Esophagus (tissue), 2 donors: Measurements from ENCODE around the gene FOXK1. TPM values are rescaled to one million over a fixed set of nuclear protein-coding genes. Genes with fewer than 3 reads are reported as not detected.

Experiments
- H3K27ac ChIP-seq, 2 donors: one replicate each; pipeline ENCODE4 v1.5.1; 2013; ENCODE audit warnings: low read depth in 2 of 2, mild to moderate bottlenecking in 2 of 2, inconsistent platforms in 1 of 2, low read length in 1 of 2, moderate library complexity in 1 of 2
- H3K27me3 ChIP-seq, 2 donors: one replicate each; pipeline ENCODE4 v1.6.1; 2013; ENCODE audit warnings: low read length in 2 of 2, control low read depth in 1 of 2, mild to moderate bottlenecking in 1 of 2; ENCODE audit not compliant: insufficient read depth in 2 of 2, control insufficient read depth in 1 of 2
- H3K36me3 ChIP-seq, 2 donors: one replicate each; pipeline ENCODE4 v1.6.1; 2013; ENCODE audit warnings: low read length in 1 of 2; ENCODE audit not compliant: control insufficient read depth in 2 of 2, insufficient read depth in 2 of 2
- H3K4me1 ChIP-seq, 2 donors: one replicate each; pipeline ENCODE4 v1.6.1; 2013; ENCODE audit warnings: low read length in 1 of 2; ENCODE audit not compliant: control insufficient read depth in 2 of 2, insufficient read depth in 2 of 2
- H3K4me3 ChIP-seq, 2 donors: one replicate each; pipeline ENCODE4 v1.5.1; 2013; ENCODE audit warnings: low read length in 2 of 2, mild to moderate bottlenecking in 2 of 2, low read depth in 1 of 2, moderate library complexity in 1 of 2
- H3K9me3 ChIP-seq, 2 donors: one replicate each; pipeline ENCODE4 v1.6.1; 2013; ENCODE audit warnings: mild to moderate bottlenecking in 2 of 2, low read depth in 1 of 2, low read length in 1 of 2, moderate library complexity in 1 of 2; ENCODE audit not compliant: control insufficient read depth in 2 of 2, insufficient read depth in 1 of 2
- WGBS, 2 donors: extraction: QIAGEN DNeasy Blood & Tissue Kit; methylation state at CpG; one replicate each; pipeline ENCODE4 v1.1.7; 2013; 5-methylcytosine and 5-hydroxymethylcytosine counted together
- polyA plus RNA-seq, 2 donors: library from polyadenylated mRNA; stranded (reverse); fragments of 200-250 nt; gene quantifications; one replicate each; pipeline ENCODE4 v1.2.3, GENCODE V29; 2013
- donor health status: healthy with polysubstance abuse.
- donor health status: Bipolar disorder and iron deficiency.

The FOXK1 gene
- polyA plus RNA-seq, 2 donors: 3.9 to 7.1 TPM

DNA sequence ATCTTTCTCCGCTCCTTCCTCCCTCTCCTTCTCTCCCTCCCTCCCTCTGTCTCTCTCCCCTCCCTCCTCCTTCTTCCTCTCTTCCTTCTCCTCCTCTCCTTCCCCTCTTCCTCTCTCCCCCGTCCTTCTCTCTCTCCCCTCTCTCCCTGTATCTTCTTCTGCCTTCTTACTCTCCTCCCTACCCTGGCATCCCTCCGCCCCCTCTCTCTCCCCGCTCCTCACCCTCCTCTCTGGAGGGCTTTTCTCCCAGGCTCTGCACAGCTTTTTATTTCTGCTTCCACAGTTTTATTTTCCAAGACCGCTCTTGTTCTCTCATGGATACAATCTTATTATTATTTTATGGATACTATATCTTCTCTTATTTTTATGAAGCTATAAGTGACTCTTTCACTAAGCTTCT is 125.9 kb downstream of the FOXK1 start:
- Histone ChIP-seq H3K27ac (no peak overlapping the region), H3K4me3 (no peak overlapping the region), H3K9me3 (no peaks in the 10 kb centered on the region), H3K27me3 (no peaks in the 10 kb centered on the region), H3K36me3 (no peaks in the 10 kb centered on the region), H3K4me1 (no peaks in the 10 kb centered on the region)
- WGBS, 2 donors: 46 to 55% methylated on average over 5 of the region's 5 CpGs

DNA sequence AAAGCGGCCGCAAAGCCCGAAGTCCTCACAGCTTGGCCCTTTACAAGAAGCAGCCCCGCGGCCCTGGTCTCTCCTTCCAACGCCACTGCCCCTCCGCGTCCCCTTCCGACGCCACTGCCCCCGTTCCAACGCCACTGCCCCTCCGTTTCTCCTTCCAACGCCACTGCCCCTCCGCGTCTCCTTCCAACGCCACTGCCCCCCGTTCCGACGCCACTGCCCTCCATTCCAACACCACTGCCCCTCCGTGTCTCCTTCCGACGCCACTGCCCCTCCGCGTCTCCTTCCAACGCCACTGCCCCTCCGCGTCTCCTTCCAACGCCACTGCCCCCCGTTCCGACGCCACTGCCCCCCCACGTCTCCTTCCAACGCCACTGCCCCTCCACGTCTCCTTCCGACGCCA is 126.5 kb downstream of the FOXK1 start:
- 83 to 86% methylated on average over 37 of the region's 37 CpGs for WGBS, 2 donors
- H3K4me1 ChIP-seq: no peaks in the 10 kb centered on the region
- no peak overlapping the region for H3K27ac ChIP-seq
- H3K27me3 ChIP-seq: no peaks in the 10 kb centered on the region
- H3K9me3 ChIP-seq: no peaks in the 10 kb centered on the region
- H3K4me3 ChIP-seq: no peak overlapping the region
- H3K36me3 ChIP-seq: no peaks in the 10 kb centered on the region

DNA sequence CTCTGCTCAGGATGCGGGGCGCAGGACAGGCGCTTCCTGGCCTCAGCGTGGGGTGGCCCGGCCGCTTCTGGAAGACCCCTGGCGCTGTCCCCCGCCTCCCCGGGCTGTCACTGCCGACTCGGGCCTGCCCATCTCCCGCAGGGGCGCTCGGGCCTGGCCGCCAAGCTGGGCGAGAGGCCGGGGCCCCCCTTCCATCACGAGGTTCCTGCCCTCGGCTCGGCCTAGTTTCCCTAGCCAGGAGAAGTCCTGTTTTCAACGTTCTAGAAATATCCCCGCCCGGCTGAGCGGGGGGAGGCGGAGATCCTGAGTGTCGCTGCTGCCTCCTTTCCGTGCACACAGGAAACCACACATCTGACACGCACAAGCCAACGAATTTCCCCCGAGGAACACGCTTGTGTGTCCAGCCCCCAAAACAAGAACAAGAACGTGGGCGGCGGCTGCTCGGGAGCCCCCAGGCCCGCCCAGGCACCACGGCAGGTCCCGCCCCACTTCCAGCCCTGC is 127.0 kb downstream of the FOXK1 start:
- Histone ChIP-seq H3K27ac (no peak overlapping the region), H3K4me3 (no peak overlapping the region)

DNA sequence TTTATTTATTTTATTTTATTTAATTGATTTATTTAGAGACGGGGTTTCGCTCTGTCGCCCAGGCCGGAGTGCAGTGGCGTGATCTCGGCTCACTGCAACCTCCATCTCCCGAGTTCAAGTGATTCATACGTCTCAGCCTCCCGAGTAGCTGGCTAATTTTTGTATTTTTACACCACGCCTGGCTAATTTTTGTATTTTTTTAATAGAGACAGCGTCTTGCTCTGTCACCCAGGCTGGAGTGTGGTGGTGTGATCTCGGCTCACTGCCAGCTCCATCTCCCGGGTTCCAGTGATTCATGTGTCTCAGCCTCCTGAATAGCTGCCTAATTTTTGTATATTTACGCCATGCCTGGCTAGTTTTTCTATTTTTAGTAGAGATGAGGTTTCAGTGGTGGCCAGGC is 127.6 kb downstream of the FOXK1 start:
- Histone ChIP-seq H3K4me1 (no peaks in the 10 kb centered on the region), H3K27ac (no peak overlapping the region), H3K36me3 (no peaks in the 10 kb centered on the region), H3K4me3 (no peak overlapping the region), H3K9me3 (no peaks in the 10 kb centered on the region), H3K27me3 (no peaks in the 10 kb centered on the region)
- WGBS, 2 donors: 84 to 85% methylated on average over 14 of the region's 14 CpGs

More for the DNA sequence above, 127.0 kb downstream of the FOXK1 start:
- Histone ChIP-seq H3K27me3 (no peaks in the 10 kb centered on the region), H3K36me3 (no peaks in the 10 kb centered on the region), H3K9me3 (no peaks in the 10 kb centered on the region), H3K4me1 (no peaks in the 10 kb centered on the region)
- 66 to 68% methylated on average over 38 of the region's 38 CpGs for WGBS, 2 donors

DNA sequence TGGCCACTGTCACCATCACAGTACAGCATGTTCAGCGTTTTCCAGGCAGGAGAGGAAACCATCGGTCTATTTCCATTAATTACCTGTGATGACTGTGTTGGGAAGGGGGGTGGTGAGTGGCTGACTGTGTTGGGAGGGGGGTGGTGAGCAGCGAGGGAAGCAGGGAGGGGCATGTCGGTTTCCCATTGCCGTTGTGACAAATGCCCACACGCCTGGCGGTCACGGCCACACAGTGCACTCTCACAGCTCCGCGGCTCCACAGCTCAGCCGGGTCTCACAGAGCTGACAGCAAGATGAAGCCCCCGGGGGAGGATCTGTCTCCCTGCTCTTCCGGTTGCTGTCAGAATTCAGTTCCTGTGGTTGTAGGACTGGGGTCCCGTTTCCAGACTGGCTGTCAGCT is 132.3 kb downstream of the FOXK1 start:
- Histone ChIP-seq H3K36me3 (no peaks in the 10 kb centered on the region), H3K27me3 (no peaks in the 10 kb centered on the region), H3K4me1 (no peaks in the 10 kb centered on the region), H3K4me3 (no peak overlapping the region), H3K27ac (no peak overlapping the region), H3K9me3 (peaks cover 0 to 4% of the 10 kb centered on the region in 2 donors)
- 59 to 61% methylated on average over 14 of the region's 14 CpGs for WGBS, 2 donors

DNA sequence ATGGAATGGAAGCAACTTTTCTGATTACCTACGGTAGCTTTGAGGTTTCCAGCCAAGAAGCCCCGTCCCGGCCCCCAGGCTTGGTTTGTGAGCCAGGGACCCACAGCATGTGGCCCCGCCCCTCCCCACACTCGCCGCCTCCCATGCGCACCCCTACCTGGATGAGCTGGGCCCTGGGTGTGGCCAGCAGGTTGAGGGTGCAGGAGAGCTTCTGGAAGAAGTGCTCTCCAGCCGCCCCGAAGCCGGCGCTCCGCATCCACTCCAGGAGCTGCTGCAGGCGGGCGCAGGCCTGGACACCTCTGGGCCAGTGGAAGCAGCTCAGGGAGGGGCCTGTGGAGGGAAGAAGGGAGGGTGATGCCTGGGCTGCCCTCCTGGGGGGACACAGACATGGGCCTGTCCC is 133.0 kb downstream of the FOXK1 start:
- no peak overlapping the region for H3K4me3 ChIP-seq
- no peak overlapping the region for H3K27ac ChIP-seq
- WGBS, 2 donors: 81 to 83% methylated on average over 14 of the region's 14 CpGs
- H3K36me3 ChIP-seq: no peaks in the 10 kb centered on the region
- peaks cover 0 to 4% of the 10 kb centered on the region in 2 donors for H3K9me3 ChIP-seq
- no peaks in the 10 kb centered on the region for H3K4me1 ChIP-seq
- H3K27me3 ChIP-seq: no peaks in the 10 kb centered on the region

DNA sequence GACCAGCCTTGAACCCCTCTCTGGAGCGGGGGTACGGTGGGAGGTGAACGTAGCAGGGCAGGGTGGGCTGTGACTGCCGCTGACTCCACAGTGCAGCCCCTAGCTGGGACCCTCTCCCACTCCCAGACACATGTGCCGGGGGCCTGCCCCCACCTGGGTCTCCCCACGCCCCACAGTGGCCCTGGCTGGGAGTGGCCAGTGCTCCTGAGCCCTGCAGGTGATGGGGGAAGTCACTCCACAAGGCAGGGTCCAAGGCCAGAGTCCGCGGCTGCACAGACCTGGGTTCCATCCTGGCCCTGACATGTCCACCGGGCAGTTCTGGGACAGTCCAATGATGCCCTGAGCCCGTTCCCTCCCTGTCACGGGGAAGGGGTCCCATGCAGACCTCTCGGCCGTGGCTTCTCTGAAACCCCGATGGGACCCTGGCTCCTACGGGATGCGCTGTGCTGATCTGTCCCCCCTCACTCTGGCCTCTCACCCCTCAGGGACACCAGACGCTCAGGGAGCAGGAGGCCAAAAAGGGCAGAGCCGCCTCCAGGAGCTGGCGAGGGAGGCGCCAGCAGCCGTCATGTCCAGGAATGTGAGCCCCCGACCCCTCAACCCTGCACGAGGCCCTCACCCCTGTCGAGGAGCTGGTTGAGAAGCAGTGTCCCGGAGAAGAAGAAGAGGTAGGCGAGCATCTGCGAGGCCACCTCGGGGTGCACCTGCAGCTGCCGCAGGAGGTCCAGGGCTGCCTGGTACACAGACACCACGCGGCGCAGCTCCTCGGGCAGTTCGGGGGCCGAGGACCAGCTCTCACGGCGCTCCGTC is 133.7 kb downstream of the FOXK1 start:
- no peaks in the 10 kb centered on the region for H3K36me3 ChIP-seq
- no peaks in the 10 kb centered on the region for H3K27me3 ChIP-seq
- WGBS, 2 donors: 88 to 90% methylated on average over 38 of the region's 38 CpGs
- H3K4me3 ChIP-seq: no peak overlapping the region
- H3K27ac ChIP-seq: no peak overlapping the region
- no peaks in the 10 kb centered on the region for H3K4me1 ChIP-seq
- H3K9me3 ChIP-seq: peaks cover 0 to 4% of the 10 kb centered on the region in 2 donors

DNA sequence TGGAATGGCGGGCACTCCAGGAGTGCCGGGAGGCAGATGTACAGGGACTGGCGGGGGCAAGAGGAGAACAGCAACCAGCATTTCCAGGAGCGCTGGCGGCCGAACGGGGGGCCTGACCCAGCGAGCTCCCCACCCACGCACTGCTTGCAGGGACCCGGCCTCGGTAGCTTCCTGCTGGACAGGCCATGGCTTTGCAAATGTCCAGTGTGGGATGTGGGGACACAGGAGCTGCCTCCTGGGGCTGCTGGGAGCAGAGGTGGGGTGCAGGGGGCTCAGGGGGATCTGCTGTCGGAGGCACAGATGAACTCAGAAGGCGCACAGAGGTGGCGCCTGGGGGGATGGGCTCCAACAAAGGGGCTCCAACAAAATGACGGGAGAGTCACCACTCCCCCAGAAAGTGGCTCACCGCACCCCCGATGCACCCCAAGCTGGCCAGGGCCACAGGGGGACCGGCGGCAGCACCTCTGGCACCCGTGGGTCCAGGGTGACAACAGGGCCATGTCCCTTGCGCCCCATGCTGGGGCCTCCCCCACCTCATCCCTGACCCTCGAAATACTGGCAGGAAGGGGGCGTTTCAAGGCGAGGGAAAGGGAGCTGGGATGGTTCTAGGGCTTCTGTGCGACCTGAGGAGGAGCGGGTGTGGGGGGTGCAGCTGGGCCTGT is 134.5 kb downstream of the FOXK1 start:
- Histone ChIP-seq H3K4me1 (no peaks in the 10 kb centered on the region), H3K27ac (no peak overlapping the region), H3K4me3 (no peak overlapping the region), H3K9me3 (peaks cover 0 to 4% of the 10 kb centered on the region in 2 donors), H3K27me3 (no peaks in the 10 kb centered on the region), H3K36me3 (no peaks in the 10 kb centered on the region)
- WGBS, 2 donors: 90 to 91% methylated on average over 26 of the region's 26 CpGs

DNA sequence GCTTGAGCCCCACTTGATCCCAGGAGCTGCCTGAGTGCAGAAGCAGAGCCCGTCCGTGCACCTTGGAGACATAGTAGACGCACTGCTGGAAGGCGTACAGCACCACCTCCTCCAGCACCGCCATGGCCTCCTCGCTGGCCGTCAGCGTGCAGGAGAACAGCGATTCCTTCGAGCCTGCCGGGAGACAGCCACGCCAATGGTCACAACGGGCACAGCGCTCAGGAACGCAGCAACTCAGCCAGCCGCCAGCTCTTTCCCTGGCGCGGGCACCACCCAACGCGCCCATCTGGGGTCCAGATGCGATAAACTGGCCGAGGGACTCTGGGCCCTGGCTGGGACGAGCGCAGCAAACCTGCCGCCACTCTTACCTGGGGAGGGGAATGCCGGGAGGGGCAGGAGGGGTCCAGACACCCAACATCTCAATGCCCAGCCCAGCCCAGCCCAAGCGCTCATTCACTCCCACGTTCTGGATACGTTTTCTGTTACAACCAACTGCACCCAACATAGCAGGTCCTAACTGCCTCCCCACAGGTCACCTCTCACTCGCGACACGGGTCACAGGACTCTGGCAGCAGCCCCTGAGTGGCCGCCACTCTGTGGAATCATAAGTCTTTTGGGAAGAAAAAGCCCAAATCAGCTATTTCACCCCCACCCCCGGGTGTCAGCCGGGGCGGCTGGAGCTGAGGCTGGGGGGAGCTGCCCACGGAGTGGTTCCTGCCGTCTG is 135.2 kb downstream of the FOXK1 start:
- Histone ChIP-seq H3K27ac (no peak overlapping the region), H3K27me3 (no peaks in the 10 kb centered on the region), H3K4me1 (no peaks in the 10 kb centered on the region), H3K4me3 (no peak overlapping the region), H3K36me3 (no peaks in the 10 kb centered on the region), H3K9me3 (peaks cover 0 to 4% of the 10 kb centered on the region in 2 donors)
- WGBS, 2 donors: 90% methylated on average over 38 of the region's 38 CpGs
